ENCODE results near the gene CHST13. TPM values are rescaled to one million over a fixed set of nuclear protein-coding genes. Genes with fewer than 3 reads are reported as not detected.
"Not testable (repeated sequence)": the region's sequence is repeated elsewhere in the genome, so short reads cannot be mapped to it uniquely, and the experiment has no call there.

CHST13 gene
- total and polyA plus RNA-seq, 4 donors: 0.28 to 0.44 (median 0.30) TPM; not detected in 1

DNA sequence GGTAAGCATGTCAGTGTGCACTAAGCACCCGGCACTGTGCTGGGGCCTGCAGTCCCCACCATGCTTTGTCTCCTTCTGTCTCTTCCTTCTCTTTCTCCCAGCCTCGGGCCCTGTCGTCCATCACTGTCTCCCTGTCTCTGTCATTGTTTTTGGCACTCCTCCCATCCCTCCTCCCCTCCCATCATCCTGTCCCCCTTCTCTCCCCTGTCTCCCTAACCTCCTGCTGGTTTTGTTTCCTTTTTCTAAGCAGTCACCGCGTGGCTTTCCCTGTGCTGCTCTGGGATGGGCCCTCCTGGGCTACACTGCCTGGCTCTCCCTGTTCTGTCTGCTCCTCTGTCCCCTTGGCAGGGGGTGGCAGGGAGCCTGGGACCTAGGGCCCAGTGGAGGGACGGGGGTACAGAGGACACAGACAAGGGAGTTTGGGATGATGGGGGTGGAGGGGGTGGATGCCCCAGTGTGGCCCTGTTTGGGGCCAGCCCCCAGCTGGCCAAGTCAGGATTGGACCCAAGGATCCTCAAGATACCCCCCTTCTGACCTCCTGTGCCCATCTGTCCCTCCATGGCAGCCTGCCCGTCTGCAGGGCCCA, 5.7 kb downstream of the CHST13 start:
- Histone ChIP-seq H3K27me3 (ENCODE audit: control insufficient read depth, insufficient read depth, low read length) (peaks cover 5% of the 10 kb centered on the region), H3K27ac (ENCODE audit: low read depth, low read length) (no peak overlapping the region), H3K4me1 (ENCODE audit: control insufficient read depth, insufficient read depth, low read length) (peaks cover 15% of the 10 kb centered on the region), H3K36me3 (ENCODE audit: control insufficient read depth, insufficient read depth, low read length) (no peaks in the 10 kb centered on the region), H3K9me3 (ENCODE audit: control insufficient read depth, insufficient read depth, low read length) (no peaks in the 10 kb centered on the region), H3K4me3 (ENCODE audit: low read depth, low read length) (no peak overlapping the region)
- DNase-seq (ENCODE audit: low read depth in 4 of 6, low spot score in 6 of 6): no peak
- 39% methylated on average over 6 of the region's 7 CpGs for WGBS (ENCODE audit: insufficient coverage)

DNA sequence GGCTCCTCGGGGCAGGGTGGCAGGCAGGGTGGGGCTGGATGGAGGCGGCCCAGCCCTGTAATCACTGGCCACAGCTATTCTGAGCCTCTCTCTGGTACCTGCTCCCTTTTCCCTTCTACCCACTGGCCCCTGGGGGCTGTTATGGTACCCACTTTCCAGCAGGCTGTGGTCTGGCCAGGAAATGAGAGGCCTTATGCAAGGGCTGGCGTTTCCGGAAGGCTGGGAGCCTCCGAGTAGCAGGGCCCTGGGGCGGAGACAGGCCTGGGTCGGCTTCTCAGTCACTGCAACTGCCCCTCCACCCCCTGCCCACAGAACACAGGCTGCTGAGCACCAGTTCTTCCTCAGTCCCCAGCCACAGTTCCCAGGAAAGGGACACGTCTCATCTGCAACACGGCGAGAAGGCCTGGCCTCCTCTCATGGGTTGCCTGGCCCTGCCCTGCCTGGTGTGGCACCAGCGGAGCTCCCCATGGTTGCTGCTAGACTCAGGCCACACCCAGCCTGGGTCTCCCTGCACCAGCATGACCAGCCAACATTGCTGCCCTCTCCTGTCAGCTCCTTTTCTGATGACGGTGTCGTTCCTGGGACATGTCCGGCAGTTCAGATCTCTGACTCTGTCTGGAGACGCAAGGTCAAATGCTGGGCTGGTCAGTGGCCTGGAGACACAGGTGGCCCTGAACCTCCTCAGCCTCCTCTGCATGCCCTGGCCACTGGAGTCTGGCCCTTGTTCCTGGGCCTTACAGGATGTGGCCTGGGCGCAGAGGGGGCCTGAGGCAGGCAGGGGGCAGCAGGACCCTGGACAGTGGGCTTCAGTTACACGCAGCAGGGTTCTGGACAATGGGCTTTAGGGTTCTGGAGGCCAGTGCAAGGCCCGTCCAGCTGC, 6.5 kb downstream of the CHST13 start:
- Histone ChIP-seq H3K27me3 (ENCODE audit: control insufficient read depth, insufficient read depth, low read length) (peaks cover 4% of the 10 kb centered on the region), H3K4me3 (ENCODE audit: low read depth, low read length) (no peak overlapping the region), H3K27ac (ENCODE audit: low read depth, low read length) (no peak overlapping the region), H3K9me3 (ENCODE audit: control insufficient read depth, insufficient read depth, low read length) (no peaks in the 10 kb centered on the region), H3K4me1 (ENCODE audit: control insufficient read depth, insufficient read depth, low read length) (peaks cover 11% of the 10 kb centered on the region), H3K36me3 (ENCODE audit: control insufficient read depth, insufficient read depth, low read length) (no peaks in the 10 kb centered on the region)
- WGBS (ENCODE audit: insufficient coverage): 86% methylated on average over 17 of the region's 18 CpGs
- no peak for DNase-seq (ENCODE audit: low read depth in 4 of 6, low spot score in 6 of 6)

DNA sequence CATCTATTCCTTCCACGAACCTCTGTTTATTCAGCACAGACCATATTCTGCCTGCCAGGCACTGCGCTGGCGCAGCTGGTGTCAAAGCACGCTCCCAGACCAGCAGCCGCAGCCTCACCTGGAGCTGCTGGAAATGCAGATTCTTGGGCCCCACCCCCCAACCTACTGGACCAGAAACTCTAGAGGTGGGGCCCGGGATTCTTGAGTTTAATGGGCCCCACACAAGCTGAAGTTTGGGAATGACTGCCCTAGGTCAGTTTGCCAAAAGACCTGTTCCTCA, 7.0 kb downstream of the CHST13 start:
- H3K9me3 ChIP-seq (ENCODE audit: control insufficient read depth, insufficient read depth, low read length): no peaks in the 10 kb centered on the region
- peaks cover 11% of the 10 kb centered on the region for H3K4me1 ChIP-seq (ENCODE audit: control insufficient read depth, insufficient read depth, low read length)
- WGBS (ENCODE audit: insufficient coverage): 81% methylated on average over 6 of the region's 6 CpGs
- no peak overlapping the region for H3K27ac ChIP-seq (ENCODE audit: low read depth, low read length)
- DNase-seq (ENCODE audit: low read depth in 4 of 6, low spot score in 6 of 6): no peak
- peaks cover 4% of the 10 kb centered on the region for H3K27me3 ChIP-seq (ENCODE audit: control insufficient read depth, insufficient read depth, low read length)
- no peak overlapping the region for H3K4me3 ChIP-seq (ENCODE audit: low read depth, low read length)
- no peaks in the 10 kb centered on the region for H3K36me3 ChIP-seq (ENCODE audit: control insufficient read depth, insufficient read depth, low read length)

GRCh38 chr3:126533506-126533905, 9.6 kb downstream of the CHST13 start:
- Histone ChIP-seq H3K9me3 (ENCODE audit: control insufficient read depth, insufficient read depth, low read length) (no peaks in the 10 kb centered on the region), H3K36me3 (ENCODE audit: control insufficient read depth, insufficient read depth, low read length) (no peaks in the 10 kb centered on the region), H3K4me1 (ENCODE audit: control insufficient read depth, insufficient read depth, low read length) (peaks cover 11% of the 10 kb centered on the region), H3K27ac (ENCODE audit: low read depth, low read length) (no peak overlapping the region), H3K27me3 (ENCODE audit: control insufficient read depth, insufficient read depth, low read length) (peaks cover 4% of the 10 kb centered on the region), H3K4me3 (ENCODE audit: low read depth, low read length) (no peak overlapping the region)
- no peak for DNase-seq (ENCODE audit: low read depth in 4 of 6, low spot score in 6 of 6)

- not testable (repeated sequence) for H3K36me3 ChIP-seq (ENCODE audit: control insufficient read depth, insufficient read depth, low read length); H3K4me3 ChIP-seq (ENCODE audit: low read depth, low read length); H3K4me1 ChIP-seq (ENCODE audit: control insufficient read depth, insufficient read depth, low read length); DNase-seq (ENCODE audit: low read depth in 4 of 6, low spot score in 6 of 6); H3K9me3 ChIP-seq (ENCODE audit: control insufficient read depth, insufficient read depth, low read length); H3K27ac ChIP-seq (ENCODE audit: low read depth, low read length); H3K27me3 ChIP-seq (ENCODE audit: control insufficient read depth, insufficient read depth, low read length)
- 83% methylated on average over 7 of the region's 7 CpGs for WGBS (ENCODE audit: insufficient coverage)
Measured at GRCh38 chr3:126534716-126535115, 10.8 kb downstream of the CHST13 start.

DNA sequence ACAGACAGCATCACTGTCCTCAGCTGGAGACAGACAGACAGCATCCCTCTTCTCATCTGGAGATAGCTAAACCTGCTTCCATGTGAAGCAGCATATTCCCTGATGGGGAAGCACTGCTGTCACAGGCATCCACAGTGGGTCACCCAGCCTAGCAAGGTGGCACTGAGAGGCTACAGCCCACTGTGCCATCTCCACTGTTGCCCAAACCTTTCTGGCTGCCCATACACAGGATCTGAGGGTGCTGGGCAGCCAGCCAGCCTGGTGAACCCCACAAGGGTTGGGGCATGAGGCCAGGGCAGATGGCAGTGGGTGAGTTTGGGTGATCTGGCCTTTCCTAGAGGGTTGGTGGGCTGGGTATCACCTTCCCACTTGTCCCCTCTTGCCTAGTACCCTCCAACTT, 11.7 kb downstream of the CHST13 start:
- no peak for DNase-seq (ENCODE audit: low read depth in 4 of 6, low spot score in 6 of 6)
- peaks cover 1% of the 10 kb centered on the region for H3K4me1 ChIP-seq (ENCODE audit: control insufficient read depth, insufficient read depth, low read length)
- no peak overlapping the region for H3K27ac ChIP-seq (ENCODE audit: low read depth, low read length)
- no peaks in the 10 kb centered on the region for H3K9me3 ChIP-seq (ENCODE audit: control insufficient read depth, insufficient read depth, low read length)
- H3K4me3 ChIP-seq (ENCODE audit: low read depth, low read length): no peak overlapping the region
- H3K27me3 ChIP-seq (ENCODE audit: control insufficient read depth, insufficient read depth, low read length): peaks cover 7% of the 10 kb centered on the region
- no peaks in the 10 kb centered on the region for H3K36me3 ChIP-seq (ENCODE audit: control insufficient read depth, insufficient read depth, low read length)

DNA sequence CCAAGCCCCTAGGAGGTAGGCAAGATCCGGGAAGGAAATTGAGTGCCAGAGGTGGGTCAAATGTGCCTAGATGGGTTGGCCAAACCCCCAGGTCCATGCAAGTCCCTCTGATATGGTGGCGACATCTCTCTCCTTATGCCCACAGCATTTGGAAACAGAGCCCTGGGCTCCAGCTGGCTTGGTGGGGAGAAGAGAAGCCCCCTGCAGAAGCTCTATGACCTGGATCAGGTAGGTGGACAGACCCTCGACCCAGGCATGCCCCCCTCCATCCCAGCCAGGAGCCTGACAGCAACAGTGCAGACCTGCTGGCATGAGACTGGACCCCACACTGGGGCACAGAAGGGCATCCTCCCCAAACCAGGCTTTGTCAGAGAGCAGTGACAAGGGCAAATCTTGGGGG, 12.2 kb downstream of the CHST13 start:
- no peaks in the 10 kb centered on the region for H3K36me3 ChIP-seq (ENCODE audit: control insufficient read depth, insufficient read depth, low read length)
- H3K4me3 ChIP-seq (ENCODE audit: low read depth, low read length): no peak overlapping the region
- 71% methylated on average over 1 of the region's 3 CpGs for whole genome bisulfite sequencing (ENCODE audit: insufficient coverage)
- peaks cover 3% of the 10 kb centered on the region for H3K4me1 ChIP-seq (ENCODE audit: control insufficient read depth, insufficient read depth, low read length)
- H3K27ac ChIP-seq (ENCODE audit: low read depth, low read length): no peak overlapping the region
- no peak for DNase-seq (ENCODE audit: low read depth in 4 of 6, low spot score in 6 of 6)
- H3K27me3 ChIP-seq (ENCODE audit: control insufficient read depth, insufficient read depth, low read length): peaks cover 11% of the 10 kb centered on the region
- H3K9me3 ChIP-seq (ENCODE audit: control insufficient read depth, insufficient read depth, low read length): no peaks in the 10 kb centered on the region

DNA sequence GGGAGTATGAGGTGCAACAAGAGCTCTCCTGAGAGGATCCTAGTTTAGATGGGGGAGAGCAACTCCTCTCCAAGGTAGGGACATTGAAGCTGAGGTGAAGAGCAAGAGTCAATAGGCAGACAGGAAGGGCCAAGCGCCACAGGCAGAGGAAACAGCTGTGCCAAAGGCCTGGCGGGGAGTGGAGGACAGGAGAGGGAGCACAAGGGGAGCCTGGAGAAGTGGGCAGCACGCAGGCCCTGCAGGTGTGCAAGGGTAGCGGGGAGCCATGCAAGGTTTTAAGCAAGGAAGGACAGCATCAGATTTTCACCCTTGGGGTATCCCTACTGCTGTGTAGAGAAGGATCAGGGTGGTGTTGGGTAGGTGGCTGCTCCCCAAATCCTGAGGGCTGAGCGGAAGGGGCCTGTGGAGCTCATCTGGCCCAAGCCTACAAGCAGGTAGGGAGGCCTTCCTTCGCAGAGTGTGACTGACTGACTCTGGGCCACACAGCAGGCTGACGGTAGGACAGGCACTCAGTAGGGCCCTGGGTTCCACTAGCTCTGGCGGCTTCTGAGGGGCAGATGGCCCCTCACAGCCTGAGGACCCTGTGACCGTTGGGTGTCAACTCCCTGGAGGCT, 13.3 kb downstream of the CHST13 start:
- DNase-seq (ENCODE audit: low read depth in 4 of 6, low spot score in 6 of 6): no peak
- 77% methylated on average over 9 of the region's 9 CpGs for WGBS (ENCODE audit: insufficient coverage)
- Histone ChIP-seq H3K4me1 (ENCODE audit: control insufficient read depth, insufficient read depth, low read length) (peaks cover 7% of the 10 kb centered on the region), H3K36me3 (ENCODE audit: control insufficient read depth, insufficient read depth, low read length) (no peaks in the 10 kb centered on the region), H3K4me3 (ENCODE audit: low read depth, low read length) (no peak overlapping the region), H3K9me3 (ENCODE audit: control insufficient read depth, insufficient read depth, low read length) (no peaks in the 10 kb centered on the region), H3K27ac (ENCODE audit: low read depth, low read length) (no peak overlapping the region), H3K27me3 (ENCODE audit: control insufficient read depth, insufficient read depth, low read length) (peaks cover 19% of the 10 kb centered on the region)

DNA sequence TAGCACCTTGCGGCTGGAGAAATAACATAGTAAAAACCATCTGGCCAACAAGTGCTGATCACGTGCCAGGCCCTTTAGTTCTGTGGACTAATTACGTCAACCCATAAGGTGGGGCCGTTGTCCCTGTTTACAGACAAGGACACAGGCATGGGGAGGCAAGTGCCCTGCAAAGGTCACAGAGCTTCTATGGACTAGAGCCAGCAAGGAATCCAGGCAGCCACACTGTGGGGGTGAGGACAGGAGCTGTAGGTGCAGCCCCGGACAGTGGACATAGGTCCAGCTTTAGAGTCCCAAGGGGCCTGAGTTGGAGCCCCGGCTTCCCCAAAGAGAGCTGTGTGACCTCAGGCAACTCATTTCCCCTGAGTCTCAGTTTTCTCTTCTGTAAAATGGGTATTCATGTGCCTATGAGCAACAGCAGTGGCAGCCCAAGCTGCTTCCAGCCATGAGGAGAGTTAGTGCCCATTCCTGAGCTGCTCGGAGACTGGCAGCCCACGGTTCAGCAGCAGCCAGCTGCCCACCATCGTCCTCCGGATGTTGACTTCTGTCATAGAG, 13.9 kb downstream of the CHST13 start:
- 77% methylated on average over 10 of the region's 10 CpGs for WGBS (ENCODE audit: insufficient coverage)
- peaks cover 7% of the 10 kb centered on the region for H3K4me1 ChIP-seq (ENCODE audit: control insufficient read depth, insufficient read depth, low read length)
- no peaks in the 10 kb centered on the region for H3K9me3 ChIP-seq (ENCODE audit: control insufficient read depth, insufficient read depth, low read length)
- H3K27me3 ChIP-seq (ENCODE audit: control insufficient read depth, insufficient read depth, low read length): peaks cover 22% of the 10 kb centered on the region
- H3K27ac ChIP-seq (ENCODE audit: low read depth, low read length): no peak overlapping the region
- DNase-seq (ENCODE audit: low read depth in 4 of 6, low spot score in 6 of 6): no peak
- H3K36me3 ChIP-seq (ENCODE audit: control insufficient read depth, insufficient read depth, low read length): no peaks in the 10 kb centered on the region
- no peak overlapping the region for H3K4me3 ChIP-seq (ENCODE audit: low read depth, low read length)

DNA sequence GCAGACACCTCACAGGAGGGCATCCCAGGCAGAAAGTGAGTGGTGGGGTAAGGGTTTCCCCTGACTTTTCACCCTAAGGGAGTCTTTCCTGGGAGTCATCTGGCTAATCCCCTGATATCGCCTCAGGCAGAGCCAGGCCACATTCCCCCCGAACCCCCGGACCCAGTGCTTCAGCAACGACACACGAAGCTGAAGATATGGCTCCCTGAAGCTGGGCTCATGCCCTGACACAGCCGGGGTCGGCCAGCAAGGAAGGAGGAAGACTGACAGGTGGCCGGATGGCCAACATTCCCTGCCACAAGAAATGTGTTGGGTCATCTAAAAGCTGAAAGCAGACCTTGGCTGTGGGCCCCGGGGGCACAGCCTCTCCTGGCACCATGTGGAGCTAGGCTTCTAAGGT, 14.4 kb downstream of the CHST13 start:
- DNase-seq (ENCODE audit: low read depth in 4 of 6, low spot score in 6 of 6): no peak
- peaks cover 7% of the 10 kb centered on the region for H3K4me1 ChIP-seq (ENCODE audit: control insufficient read depth, insufficient read depth, low read length)
- peaks cover 22% of the 10 kb centered on the region for H3K27me3 ChIP-seq (ENCODE audit: control insufficient read depth, insufficient read depth, low read length)

More for the DNA sequence above, 14.4 kb downstream of the CHST13 start:
- no peaks in the 10 kb centered on the region for H3K9me3 ChIP-seq (ENCODE audit: control insufficient read depth, insufficient read depth, low read length)
- H3K4me3 ChIP-seq (ENCODE audit: low read depth, low read length): no peak overlapping the region
- no peak overlapping the region for H3K27ac ChIP-seq (ENCODE audit: low read depth, low read length)
- no peaks in the 10 kb centered on the region for H3K36me3 ChIP-seq (ENCODE audit: control insufficient read depth, insufficient read depth, low read length)
- 75% methylated on average over 9 of the region's 9 CpGs for WGBS (ENCODE audit: insufficient coverage)
